K562 (cell line): ENCODE results near the gene NXN. TPM values are rescaled to one million over a fixed set of nuclear protein-coding genes. Genes with fewer than 3 reads are reported as not detected.

ENCODE experiments used
- FOSL1 ChIP-seq: fragments of 200-800 bp; sonication (Bioruptor generic); conservative IDR thresholded peaks from 2 replicates; pipeline ENCODE4 v1.6.1; 2016; ENCODE audit warnings: missing genetic modification characterization, missing compliant biosample characterization
- FOXA3 ChIP-seq, 2 experiments: fragments of 450-650 bp in 1 of 2; sonication (generic) in 1 of 2; formaldehyde crosslinking; IDR thresholded peaks in 1 of 2; conservative IDR thresholded peaks in 1 of 2; 2 replicates each; pipeline versions ENCODE4 v1.4.0 to v1.8.0; 2020 to 2022; ENCODE audit warnings: mild to moderate bottlenecking in 2 of 2, missing genetic modification reagents in 1 of 2
- MECOM ChIP-seq: fragments of 250-450 bp; sonication (Bioruptor Pico); IDR thresholded peaks from 2 replicates; pipeline ENCODE4 v1.8.0; 2022; ENCODE audit warnings: inconsistent platforms
- PYGO2 ChIP-seq: fragments of 450-650 bp; IDR thresholded peaks from 2 replicates; pipeline ENCODE4 v1.6.1; 2016; ENCODE audit warnings: mild to moderate bottlenecking, missing genetic modification characterization, moderate library complexity, missing compliant biosample characterization
- XRCC5 ChIP-seq: fragments of 200-400 bp; formaldehyde crosslinking; IDR thresholded peaks from 2 replicates; pipeline ENCODE4 v1.6.1; 2017; ENCODE audit warnings: low read depth, mild to moderate bottlenecking, low read length
- polyA plus RNA-seq, 8 experiments: library from polyadenylated mRNA; depleted of rRNA in 4 of 8; stranded (reverse) in 5 of 8; unstranded in 3 of 8; fragments of >200 nt; fragmentation: Nextera tagmentation in 2 of 8; fragmentation: Illumina TruSeq in 1 of 8; extraction: Ambion mirVana in 2 of 8; extraction: Trizol in 1 of 8; gene quantifications; 2 replicates each; pipeline versions ENCODE4 v1.2.1 to v1.2.3, GENCODE V29; 2011 to 2014; ENCODE audit warnings: inconsistent platforms in 1 of 8, missing spikeins in 1 of 8
- total RNA-seq, 7 experiments: library from RNA; depleted of rRNA in 6 of 7; stranded (reverse); fragments of >200 nt in 6 of 7; fragmentation: Illumina TruSeq in 2 of 7; extraction: Trizol in 2 of 7; gene quantifications; 2 replicates each; pipeline versions ENCODE4 v1.2.1 to v1.2.3, GENCODE V29; 2011 to 2021; ENCODE audit warnings: low replicate concordance in 1 of 7
- TF ChIP-seq, protein P1 (sequence below): fragments of 250-450 bp; sonication (Bioruptor Pico); IDR thresholded peaks from 2 replicates; pipeline ENCODE4 v1.4.0; 2020
- TF ChIP-seq, protein P2 (sequence below), 3 experiments: fragments of 200-800 bp in 1 of 3; sonication (Bioruptor generic) in 1 of 3; sonication (generic) in 1 of 3; formaldehyde crosslinking in 1 of 3; IDR thresholded peaks; 2 replicates each; pipeline versions ENCODE4 v1.6.1 to v1.8.0; 2016 to 2022; ENCODE audit warnings: mild to moderate bottlenecking in 2 of 3, missing compliant biosample characterization in 2 of 3, missing genetic modification characterization in 2 of 3, missing genetic modification reagents in 1 of 3
- TF ChIP-seq, protein P3 (sequence below): fragments of 450-650 bp; IDR thresholded peaks from 2 replicates; pipeline ENCODE4 v1.6.1; 2016; ENCODE audit warnings: mild to moderate bottlenecking, moderate library complexity

The NXN gene
- total and polyA plus RNA-seq, 9 of the 15 experiments (the other 6 are each of a cell fraction or from before 2014, with no cell fraction given), result 0.08 to 0.39 (median 0.29) TPM; not detected in 5

GRCh38 chr17:751269-752001 is 228.1 kb downstream of the NXN start (continued):
- TF ChIP-seq FOXA3 (CRISPR knock-in tag; conservative IDR thresholded peaks at IDR 0.05 in 1 of 2, IDR thresholded peaks at IDR 0.05 in 1 of 2) (no peak), MECOM (CRISPR knock-in tag) (no peak), XRCC5 (no peak), PYGO2 (no peak), FOSL1 (no peak)
- TF ChIP-seq, protein P1, sequence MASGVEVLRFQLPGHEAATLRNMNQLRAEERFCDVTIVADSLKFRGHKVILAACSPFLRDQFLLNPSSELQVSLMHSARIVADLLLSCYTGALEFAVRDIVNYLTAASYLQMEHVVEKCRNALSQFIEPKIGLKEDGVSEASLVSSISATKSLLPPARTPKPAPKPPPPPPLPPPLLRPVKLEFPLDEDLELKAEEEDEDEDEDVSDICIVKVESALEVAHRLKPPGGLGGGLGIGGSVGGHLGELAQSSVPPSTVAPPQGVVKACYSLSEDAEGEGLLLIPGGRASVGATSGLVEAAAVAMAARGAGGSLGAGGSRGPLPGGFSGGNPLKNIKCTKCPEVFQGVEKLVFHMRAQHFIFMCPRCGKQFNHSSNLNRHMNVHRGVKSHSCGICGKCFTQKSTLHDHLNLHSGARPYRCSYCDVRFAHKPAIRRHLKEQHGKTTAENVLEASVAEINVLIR (CRISPR knock-in tag), result no peak
- TF ChIP-seq, protein P2, sequence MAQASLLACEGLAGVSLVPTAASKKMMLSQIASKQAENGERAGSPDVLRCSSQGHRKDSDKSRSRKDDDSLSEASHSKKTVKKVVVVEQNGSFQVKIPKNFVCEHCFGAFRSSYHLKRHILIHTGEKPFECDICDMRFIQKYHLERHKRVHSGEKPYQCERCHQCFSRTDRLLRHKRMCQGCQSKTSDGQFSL (CRISPR knock-in tag; IDR thresholded peaks at IDR 0.05), result no peak
- TF ChIP-seq, protein P2 (tag; IDR thresholded peaks at IDR 0.05), result 0 out of 4 replicates have a peak, but pooled peaks of 1 of the 2 experiments have one; percentile 20
- TF ChIP-seq, protein P3, sequence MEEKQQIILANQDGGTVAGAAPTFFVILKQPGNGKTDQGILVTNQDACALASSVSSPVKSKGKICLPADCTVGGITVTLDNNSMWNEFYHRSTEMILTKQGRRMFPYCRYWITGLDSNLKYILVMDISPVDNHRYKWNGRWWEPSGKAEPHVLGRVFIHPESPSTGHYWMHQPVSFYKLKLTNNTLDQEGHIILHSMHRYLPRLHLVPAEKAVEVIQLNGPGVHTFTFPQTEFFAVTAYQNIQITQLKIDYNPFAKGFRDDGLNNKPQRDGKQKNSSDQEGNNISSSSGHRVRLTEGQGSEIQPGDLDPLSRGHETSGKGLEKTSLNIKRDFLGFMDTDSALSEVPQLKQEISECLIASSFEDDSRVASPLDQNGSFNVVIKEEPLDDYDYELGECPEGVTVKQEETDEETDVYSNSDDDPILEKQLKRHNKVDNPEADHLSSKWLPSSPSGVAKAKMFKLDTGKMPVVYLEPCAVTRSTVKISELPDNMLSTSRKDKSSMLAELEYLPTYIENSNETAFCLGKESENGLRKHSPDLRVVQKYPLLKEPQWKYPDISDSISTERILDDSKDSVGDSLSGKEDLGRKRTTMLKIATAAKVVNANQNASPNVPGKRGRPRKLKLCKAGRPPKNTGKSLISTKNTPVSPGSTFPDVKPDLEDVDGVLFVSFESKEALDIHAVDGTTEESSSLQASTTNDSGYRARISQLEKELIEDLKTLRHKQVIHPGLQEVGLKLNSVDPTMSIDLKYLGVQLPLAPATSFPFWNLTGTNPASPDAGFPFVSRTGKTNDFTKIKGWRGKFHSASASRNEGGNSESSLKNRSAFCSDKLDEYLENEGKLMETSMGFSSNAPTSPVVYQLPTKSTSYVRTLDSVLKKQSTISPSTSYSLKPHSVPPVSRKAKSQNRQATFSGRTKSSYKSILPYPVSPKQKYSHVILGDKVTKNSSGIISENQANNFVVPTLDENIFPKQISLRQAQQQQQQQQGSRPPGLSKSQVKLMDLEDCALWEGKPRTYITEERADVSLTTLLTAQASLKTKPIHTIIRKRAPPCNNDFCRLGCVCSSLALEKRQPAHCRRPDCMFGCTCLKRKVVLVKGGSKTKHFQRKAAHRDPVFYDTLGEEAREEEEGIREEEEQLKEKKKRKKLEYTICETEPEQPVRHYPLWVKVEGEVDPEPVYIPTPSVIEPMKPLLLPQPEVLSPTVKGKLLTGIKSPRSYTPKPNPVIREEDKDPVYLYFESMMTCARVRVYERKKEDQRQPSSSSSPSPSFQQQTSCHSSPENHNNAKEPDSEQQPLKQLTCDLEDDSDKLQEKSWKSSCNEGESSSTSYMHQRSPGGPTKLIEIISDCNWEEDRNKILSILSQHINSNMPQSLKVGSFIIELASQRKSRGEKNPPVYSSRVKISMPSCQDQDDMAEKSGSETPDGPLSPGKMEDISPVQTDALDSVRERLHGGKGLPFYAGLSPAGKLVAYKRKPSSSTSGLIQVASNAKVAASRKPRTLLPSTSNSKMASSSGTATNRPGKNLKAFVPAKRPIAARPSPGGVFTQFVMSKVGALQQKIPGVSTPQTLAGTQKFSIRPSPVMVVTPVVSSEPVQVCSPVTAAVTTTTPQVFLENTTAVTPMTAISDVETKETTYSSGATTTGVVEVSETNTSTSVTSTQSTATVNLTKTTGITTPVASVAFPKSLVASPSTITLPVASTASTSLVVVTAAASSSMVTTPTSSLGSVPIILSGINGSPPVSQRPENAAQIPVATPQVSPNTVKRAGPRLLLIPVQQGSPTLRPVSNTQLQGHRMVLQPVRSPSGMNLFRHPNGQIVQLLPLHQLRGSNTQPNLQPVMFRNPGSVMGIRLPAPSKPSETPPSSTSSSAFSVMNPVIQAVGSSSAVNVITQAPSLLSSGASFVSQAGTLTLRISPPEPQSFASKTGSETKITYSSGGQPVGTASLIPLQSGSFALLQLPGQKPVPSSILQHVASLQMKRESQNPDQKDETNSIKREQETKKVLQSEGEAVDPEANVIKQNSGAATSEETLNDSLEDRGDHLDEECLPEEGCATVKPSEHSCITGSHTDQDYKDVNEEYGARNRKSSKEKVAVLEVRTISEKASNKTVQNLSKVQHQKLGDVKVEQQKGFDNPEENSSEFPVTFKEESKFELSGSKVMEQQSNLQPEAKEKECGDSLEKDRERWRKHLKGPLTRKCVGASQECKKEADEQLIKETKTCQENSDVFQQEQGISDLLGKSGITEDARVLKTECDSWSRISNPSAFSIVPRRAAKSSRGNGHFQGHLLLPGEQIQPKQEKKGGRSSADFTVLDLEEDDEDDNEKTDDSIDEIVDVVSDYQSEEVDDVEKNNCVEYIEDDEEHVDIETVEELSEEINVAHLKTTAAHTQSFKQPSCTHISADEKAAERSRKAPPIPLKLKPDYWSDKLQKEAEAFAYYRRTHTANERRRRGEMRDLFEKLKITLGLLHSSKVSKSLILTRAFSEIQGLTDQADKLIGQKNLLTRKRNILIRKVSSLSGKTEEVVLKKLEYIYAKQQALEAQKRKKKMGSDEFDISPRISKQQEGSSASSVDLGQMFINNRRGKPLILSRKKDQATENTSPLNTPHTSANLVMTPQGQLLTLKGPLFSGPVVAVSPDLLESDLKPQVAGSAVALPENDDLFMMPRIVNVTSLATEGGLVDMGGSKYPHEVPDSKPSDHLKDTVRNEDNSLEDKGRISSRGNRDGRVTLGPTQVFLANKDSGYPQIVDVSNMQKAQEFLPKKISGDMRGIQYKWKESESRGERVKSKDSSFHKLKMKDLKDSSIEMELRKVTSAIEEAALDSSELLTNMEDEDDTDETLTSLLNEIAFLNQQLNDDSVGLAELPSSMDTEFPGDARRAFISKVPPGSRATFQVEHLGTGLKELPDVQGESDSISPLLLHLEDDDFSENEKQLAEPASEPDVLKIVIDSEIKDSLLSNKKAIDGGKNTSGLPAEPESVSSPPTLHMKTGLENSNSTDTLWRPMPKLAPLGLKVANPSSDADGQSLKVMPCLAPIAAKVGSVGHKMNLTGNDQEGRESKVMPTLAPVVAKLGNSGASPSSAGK, result peak; percentile 74
